Gastroesophageal sphincter (tissue), 4 donors: ENCODE results near the gene GNB1. TPM values are rescaled to one million over a fixed set of nuclear protein-coding genes. Genes with fewer than 3 reads are reported as not detected.

ENCODE experiments used
- ATAC-seq: fragments of 150-250 bp; one replicate; pipeline ENCODE4 v1.9.1; 2016; ENCODE audit warnings: mild to moderate bottlenecking, moderate library complexity
- H3K27ac ChIP-seq, 4 donors: fragments of 200-600 bp; sonication (generic) in 3 of 4; 1 replicate in 3 of 4; 2 replicates in 1 of 4; pipeline ENCODE4 v1.5.1; 2016 to 2019
- H3K27me3 ChIP-seq: fragments of 200-600 bp; sonication (generic); one replicate; pipeline ENCODE4 v1.5.1; 2019
- H3K36me3 ChIP-seq, 2 donors: fragments of 200-600 bp; sonication (generic); one replicate each; pipeline ENCODE4 v1.5.1; 2019; ENCODE audit warnings: control low read depth in 1 of 2
- H3K4me1 ChIP-seq, 3 donors: fragments of 200-600 bp; sonication (generic); 1 replicate in 2 of 3; 2 replicates in 1 of 3; pipeline ENCODE4 v1.5.1; 2016 to 2019; ENCODE audit warnings: control low read depth in 2 of 3
- H3K4me3 ChIP-seq, 2 donors: fragments of 200-600 bp; sonication (generic); one replicate each; pipeline ENCODE4 v1.5.1; 2019; ENCODE audit warnings: mild to moderate bottlenecking in 1 of 2, moderate library complexity in 1 of 2
- H3K9me3 ChIP-seq, 3 donors: fragments of 200-600 bp; sonication (generic); one replicate each; pipeline ENCODE4 v1.5.1; 2017 to 2019; ENCODE audit warnings: control low read depth in 2 of 3
- CTCF ChIP-seq, 4 experiments: fragments of 200-600 bp in 2 of 4; fragments of 450-650 bp in 2 of 4; sonication (generic) in 1 of 4; IDR thresholded peaks; one replicate each; pipeline ENCODE4 v1.5.1; 2017 to 2019; ENCODE audit warnings: antibody characterized with exemption in 4 of 4, mild to moderate bottlenecking in 2 of 4, moderate library complexity in 2 of 4
- EP300 ChIP-seq: sonication (generic); formaldehyde crosslinking; IDR thresholded peaks from one replicate; pipeline ENCODE4 v1.6.1; 2017; ENCODE audit warnings: antibody characterized with exemption, mild to moderate bottlenecking
- POLR2A ChIP-seq, 2 donors: fragments of 450-650 bp; IDR thresholded peaks; one replicate each; pipeline ENCODE4 v1.6.1; 2017; ENCODE audit warnings: antibody characterized with exemption in 2 of 2, mild to moderate bottlenecking in 2 of 2, moderate library complexity in 1 of 2
- POLR2AphosphoS5 ChIP-seq: sonication (generic); formaldehyde crosslinking; IDR thresholded peaks from one replicate; pipeline ENCODE4 v1.6.1; 2017; ENCODE audit warnings: antibody characterized with exemption
- WGBS, 2 donors: methylation state at CpG; one replicate each; pipeline ENCODE4 v1.1.5; 2018; ENCODE audit warnings: low coverage in 1 of 2; 5-methylcytosine and 5-hydroxymethylcytosine counted together
- total RNA-seq, 4 donors: library from RNA; depleted of rRNA; stranded (reverse); fragments of >200 nt; gene quantifications; one replicate each; pipeline ENCODE4 v1.1.0, GENCODE V29; 2016

GNB1 gene
- total RNA-seq, 4 donors from 2014 or later: 129 to 175 (median 136) TPM

GRCh38 chr1:1770102-1770501 lies 120.8 kb downstream of the GNB1 start:
- H3K36me3 ChIP-seq: peaks cover 0 to 63% of the 10 kb centered on the region in 2 donors
- H3K9me3 ChIP-seq: peaks cover 0 to 21% (median 0%) of the 10 kb centered on the region in 3 donors
- WGBS, 2 donors: 98 to 100% methylated on average over 1 to 3 of the region's 3 CpGs
- no peak overlapping the region for H3K4me3 ChIP-seq
- no peak for TF ChIP-seq EP300
- TF ChIP-seq CTCF (IDR thresholded peaks at IDR 0.05): no peak
- TF ChIP-seq POLR2AphosphoS5: no peak
- no peak for TF ChIP-seq POLR2A (IDR thresholded peaks at IDR 0.05)
- H3K27me3 ChIP-seq: no peaks in the 10 kb centered on the region
- H3K4me1 ChIP-seq: peaks cover 0 to 9% (median under 1%) of the 10 kb centered on the region in 3 donors
- H3K27ac ChIP-seq: no peak overlapping the region
- ATAC-seq: no peak

GRCh38 chr1:1768249-1768992 lies 122.5 kb downstream of the GNB1 start:
- 88 to 94% methylated on average over 3 to 6 of the region's 7 CpGs for WGBS, 2 donors
- no peak for TF ChIP-seq CTCF (IDR thresholded peaks at IDR 0.05)
- no peak for TF ChIP-seq POLR2AphosphoS5
- TF ChIP-seq EP300: no peak
- no peak for TF ChIP-seq POLR2A (IDR thresholded peaks at IDR 0.05)
- Histone ChIP-seq H3K4me3 (no peak overlapping the region), H3K27ac (no peak overlapping the region), H3K4me1 (no peaks in the 10 kb centered on the region), H3K9me3 (peaks cover 0 to 21% (median 0%) of the 10 kb centered on the region in 3 donors), H3K27me3 (no peaks in the 10 kb centered on the region), H3K36me3 (peaks cover 0 to 75% of the 10 kb centered on the region in 2 donors)
- no peak for ATAC-seq

- peaks cover 0 to 4% (median 0%) of the 10 kb centered on the region in 3 donors for H3K9me3 ChIP-seq
- 80 to 89% methylated on average over 2 to 22 of the region's 23 CpGs for WGBS, 2 donors
- no peaks in the 10 kb centered on the region for H3K4me1 ChIP-seq
- H3K4me3 ChIP-seq: no peak overlapping the region
- H3K27me3 ChIP-seq: no peaks in the 10 kb centered on the region
- no peak for TF ChIP-seq CTCF (IDR thresholded peaks at IDR 0.05)
- no peak for TF ChIP-seq POLR2AphosphoS5
- TF ChIP-seq EP300: no peak
- no peak for TF ChIP-seq POLR2A (IDR thresholded peaks at IDR 0.05)
- peaks cover 0 to 80% of the 10 kb centered on the region in 2 donors for H3K36me3 ChIP-seq
- H3K27ac ChIP-seq: no peak overlapping the region
- ATAC-seq: no peak
These were observed 125.9 kb downstream of the GNB1 start for GRCh38 chr1:1764876-1765470.

- H3K4me1 ChIP-seq: peaks cover 0 to 8% (median 0%) of the 10 kb centered on the region in 3 donors
- no peaks in the 10 kb centered on the region for H3K9me3 ChIP-seq
- H3K27me3 ChIP-seq: no peaks in the 10 kb centered on the region
- no peak overlapping the region for H3K27ac ChIP-seq
- H3K36me3 ChIP-seq: peaks cover 0 to 84% of the 10 kb centered on the region in 2 donors
- no peak for TF ChIP-seq EP300
- no peak for TF ChIP-seq POLR2AphosphoS5
- no peak for TF ChIP-seq CTCF (IDR thresholded peaks at IDR 0.05)
- TF ChIP-seq POLR2A (IDR thresholded peaks at IDR 0.05): no peak
- 80 to 88% methylated on average over 2 to 6 of the region's 32 CpGs for WGBS, 2 donors
- ATAC-seq: peak; percentile 25
- H3K4me3 ChIP-seq: no peak overlapping the region
These were observed 126.9 kb downstream of the GNB1 start for GRCh38 chr1:1763657-1764621.
